HUDEP-2 (cell line): Measurements from ENCODE around the gene RBP5.

ENCODE experiments used
- DNase-seq, 76 experiments: peaks; one replicate each; lab custom pipeline; 2025; ENCODE audit not compliant: unreplicated experiment in 76 of 76; lab: John Stamatoyannopoulos, UW

RBP5 gene

DNA sequence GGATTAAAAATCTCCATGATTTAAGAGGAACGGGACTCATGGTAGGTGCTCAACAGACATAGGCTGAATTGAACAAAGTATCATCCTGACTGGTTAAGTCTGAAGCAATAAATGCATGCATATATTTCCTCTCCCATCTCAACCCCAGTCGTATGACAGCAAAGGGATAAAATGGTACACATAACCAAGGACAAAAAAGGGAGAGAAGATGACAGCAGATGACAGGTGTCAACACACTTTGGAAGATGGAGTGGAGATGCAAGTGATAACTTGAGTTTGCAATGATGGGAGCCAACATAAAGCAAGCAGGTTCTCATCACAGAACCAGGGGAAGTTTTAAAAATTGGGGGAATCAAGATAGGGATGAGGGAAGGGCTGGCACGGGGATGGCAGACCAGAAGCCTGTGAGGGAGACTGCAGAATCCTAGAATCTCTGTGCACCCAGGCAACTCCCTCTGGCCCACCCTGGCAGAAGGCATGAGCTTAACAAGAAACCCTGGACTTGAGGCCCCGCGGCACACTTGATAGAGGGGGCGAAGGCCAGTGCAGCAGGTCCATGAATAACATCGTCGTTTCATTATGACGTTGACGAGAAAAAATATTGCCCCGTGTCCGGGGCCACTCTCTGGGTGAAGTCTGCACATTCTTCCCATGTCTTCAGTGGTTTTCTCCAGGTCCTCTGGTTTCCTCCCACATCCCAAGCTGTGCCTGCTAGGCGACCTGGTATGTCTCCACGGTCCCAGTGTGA is 24.7 kb downstream of the RBP5 start:
- DNase-seq, result no peak

- DNase-seq, result no peak
Measured at GRCh38 chr12:7102582-7102981, 26.1 kb downstream of the RBP5 start.

GRCh38 chr12:7101694-7102131 is 27.0 kb downstream of the RBP5 start:
- no peak for DNase-seq

DNA sequence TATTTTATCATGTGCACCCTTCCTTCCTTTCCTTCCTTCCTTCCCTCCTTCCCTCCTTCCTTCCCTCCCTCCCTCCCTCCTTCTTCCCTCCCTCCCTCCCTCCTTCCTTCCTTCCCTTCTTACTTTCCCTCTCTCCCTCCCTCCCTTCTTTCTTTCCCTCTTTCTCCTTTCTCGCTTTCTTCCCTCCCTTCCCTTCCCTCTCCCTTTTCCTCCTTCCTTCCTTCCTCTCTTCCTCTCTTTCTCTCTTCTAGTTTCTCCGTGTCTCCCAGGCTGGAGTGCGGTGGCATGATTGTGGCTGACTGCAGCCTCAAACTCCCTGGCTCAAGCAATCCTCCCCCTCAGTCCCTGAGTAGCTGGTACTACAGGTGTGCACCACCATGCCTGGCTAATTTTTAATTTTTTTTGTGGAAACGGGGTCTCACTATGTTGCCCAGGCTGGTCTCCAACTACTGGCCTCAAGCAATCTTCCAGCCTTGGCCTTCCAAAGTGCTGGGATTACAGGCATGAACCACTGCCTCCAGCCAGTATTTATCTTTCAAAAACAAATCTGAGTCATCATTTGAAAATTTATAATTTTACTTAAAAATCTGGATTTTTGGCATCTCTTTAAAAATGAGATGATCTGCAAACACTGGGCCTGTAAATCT is 27.5 kb downstream of the RBP5 start:
- DNase-seq, result no peak

DNA sequence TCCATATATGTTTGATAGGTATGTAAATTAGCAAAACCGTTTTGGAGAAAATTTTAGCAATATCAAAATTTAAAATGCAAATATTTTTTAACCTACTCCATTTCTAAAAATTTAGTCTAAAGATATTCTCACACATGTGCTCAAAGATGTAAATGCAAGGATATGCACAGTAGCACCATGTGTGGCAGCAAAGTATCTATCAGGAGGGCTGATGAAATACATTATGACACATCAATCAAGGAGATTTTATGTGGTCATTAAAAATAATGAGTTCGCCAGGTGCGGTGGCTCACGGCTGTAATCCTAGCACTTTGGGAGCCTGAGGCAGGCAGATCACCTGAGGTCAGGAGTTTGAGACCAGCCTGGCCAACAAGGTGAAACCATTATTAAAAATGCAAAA is 28.4 kb downstream of the RBP5 start:
- DNase-seq, result no peak

DNA sequence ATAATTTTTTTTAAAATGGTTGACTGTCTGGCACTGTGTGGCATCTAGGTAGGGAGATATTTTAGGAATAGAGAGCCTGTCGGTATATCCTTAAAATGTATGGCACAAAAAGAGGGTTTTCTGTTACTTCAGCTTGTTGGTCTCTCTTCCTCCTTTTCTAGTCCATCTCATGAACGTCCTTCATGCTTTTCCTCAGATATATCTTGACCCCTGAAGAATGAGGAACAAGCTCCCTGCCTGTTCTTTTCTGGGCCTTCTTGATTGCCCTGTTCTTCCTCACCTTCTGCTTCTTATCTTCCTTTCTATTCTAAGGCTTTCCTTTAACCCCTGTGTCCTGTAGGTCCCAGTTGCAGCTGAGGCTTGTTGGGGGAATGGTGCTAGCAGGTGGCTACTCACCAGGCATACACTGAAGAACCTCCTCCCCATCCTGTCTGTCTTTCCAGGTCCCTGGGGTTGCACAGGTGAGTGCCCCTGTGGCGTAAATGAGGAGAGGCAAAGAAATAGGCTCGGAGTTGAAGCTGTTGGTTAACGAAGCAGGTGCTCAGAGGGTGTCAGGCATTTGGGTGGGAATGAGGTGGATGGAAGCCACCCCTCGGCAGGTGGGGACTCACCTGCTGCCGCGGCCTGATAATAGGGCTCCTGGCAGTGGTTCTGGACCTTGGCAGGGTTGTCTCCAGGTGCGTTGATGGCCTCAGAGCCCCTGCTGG is 29.2 kb downstream of the RBP5 start:
- DNase-seq, result no peak

DNA sequence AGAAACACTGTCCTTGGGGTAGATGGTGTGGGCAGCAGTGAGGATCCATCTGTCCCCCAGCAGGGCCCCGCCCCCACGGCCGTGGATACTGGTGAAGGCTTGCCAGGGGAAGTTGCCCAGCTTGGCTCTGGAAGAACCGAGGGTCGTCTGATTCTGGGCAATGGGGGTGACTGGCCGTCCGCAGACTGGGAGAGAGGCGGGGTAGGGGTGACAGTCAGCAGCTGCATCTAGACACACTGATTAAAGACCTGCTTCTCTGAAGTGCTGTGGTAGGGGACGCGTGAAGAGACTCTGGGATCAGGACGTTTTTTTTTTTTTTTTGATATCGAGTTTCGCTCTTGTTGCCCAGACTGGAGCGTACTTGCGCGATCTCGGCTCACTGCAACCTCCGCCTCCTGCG is 31.7 kb downstream of the RBP5 start:
- DNase-seq, result no peak

DNA sequence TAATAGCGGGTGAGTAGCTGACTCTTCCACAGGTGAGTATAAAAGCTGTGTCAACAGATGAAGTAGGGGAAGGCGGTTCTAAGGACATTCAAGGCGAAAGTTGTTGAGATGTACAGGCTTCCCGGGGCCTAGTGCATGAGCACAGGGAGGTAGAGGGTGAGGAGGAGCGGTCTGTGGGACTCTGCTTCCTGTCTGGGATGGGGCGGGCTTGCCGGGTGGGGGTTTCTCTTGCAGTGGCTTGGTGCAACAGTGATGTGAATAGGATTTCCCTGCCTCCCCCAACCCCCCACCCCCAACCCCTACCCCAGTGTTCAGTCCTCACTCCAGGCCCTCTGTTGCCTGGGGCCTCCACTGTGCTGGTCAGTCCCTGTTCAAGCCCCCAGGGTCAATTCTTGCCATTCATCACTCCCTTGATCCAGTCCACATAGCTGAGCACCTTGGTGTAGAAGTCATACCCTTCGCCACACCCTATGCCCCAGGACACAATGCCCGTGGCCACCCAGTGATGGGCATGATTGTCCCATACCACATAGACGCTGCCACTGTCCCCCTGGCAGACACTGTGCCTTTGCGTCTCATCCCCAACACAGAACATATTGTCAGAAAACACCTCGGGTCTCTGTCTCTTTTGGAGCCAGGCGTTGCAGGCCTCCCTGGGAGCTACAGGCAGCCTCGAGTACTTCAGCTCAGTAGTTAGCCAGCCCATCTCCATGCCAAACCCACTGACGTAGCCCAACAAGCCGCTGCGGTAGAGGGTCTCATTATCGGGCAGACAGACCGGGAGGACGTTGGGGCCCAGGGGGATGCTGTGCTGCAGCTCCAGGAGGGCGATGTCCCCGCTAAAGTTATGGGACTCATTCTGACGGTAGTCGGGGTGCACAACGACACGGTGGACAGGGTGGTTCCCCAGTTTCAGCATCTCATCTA is 32.4 kb downstream of the RBP5 start:
- DNase-seq, result no peak

- DNase-seq, result no peak
Measured at GRCh38 chr12:7093892-7094291, 34.8 kb downstream of the RBP5 start.

DNA sequence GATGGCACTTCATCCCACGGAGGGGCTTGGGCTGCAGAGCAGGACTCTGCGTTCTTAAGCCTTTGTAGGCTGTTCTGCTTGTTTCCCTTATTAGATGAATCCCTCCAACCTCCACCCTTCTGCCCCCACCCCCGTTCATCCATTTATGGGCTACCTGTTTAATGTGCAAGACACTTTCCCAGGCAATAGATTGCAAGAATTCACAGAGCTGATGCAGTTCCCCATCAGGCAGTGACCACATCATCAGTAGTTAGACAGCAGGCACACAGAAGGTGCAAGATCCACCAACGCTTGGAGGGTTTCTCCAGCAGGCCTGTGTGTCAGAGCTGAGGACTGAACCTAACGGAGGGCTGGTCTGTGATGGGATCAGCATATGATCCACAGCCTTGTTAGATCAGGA is 35.2 kb downstream of the RBP5 start:
- no peak for DNase-seq

DNA sequence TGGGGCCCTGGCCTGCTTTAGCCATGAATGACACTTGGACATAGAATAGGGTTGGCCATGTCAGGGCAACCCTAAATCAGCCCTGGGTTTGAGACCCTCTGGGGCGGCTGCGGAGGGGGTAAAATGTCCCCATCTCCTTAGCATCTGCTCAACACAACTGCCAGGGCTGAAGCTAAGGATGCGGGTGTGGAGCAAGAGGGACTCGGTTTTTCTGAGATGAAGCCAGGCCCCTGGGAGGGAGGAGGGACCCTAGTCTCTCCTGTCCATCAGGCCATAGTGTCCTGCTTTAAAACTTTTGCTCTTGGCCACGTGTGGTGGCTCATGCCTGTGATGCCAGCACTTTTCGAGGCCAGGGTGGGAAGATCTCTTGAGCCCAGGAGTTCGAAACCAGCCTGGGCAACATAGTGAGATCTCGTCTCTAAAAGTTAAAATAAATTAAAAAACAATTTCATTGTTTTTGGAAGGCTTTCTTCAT is 35.7 kb downstream of the RBP5 start:
- DNase-seq, result no peak

GRCh38 chr12:7092229-7092985 is 36.3 kb downstream of the RBP5 start, which contains the start of gene C1R:
C1R (minus strand) TSS chr12:7092445; CDS start chr12:7092388, 57 bp downstream.
- DNase-seq, result peak in 44 of 76 experiments; percentile 1 to 58 (median 25)

GRCh38 chr12:7091660-7092228 is 36.9 kb downstream of the RBP5 start:
- no peak for DNase-seq

DNA sequence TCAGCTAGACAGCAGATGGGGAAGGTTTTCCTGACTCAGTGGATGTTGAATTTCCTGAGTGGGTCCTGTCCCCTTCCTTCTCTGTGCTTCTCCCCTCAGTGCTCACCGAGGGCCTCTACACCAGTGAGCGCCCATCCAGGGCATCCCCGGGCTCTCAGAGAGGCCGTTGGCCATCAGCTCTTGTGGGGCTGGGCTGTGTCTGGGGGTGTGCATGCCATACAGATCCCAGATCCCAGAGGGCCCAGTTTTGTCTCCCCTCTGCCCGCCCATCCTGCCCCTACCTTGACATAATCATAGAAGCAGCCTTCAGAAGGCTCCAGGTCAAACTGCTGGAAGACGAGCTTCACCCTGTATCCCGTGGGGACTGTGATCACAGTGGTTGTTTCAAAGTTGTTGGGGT is 37.5 kb downstream of the RBP5 start:
- no peak for DNase-seq

- no peak for DNase-seq
Measured at GRCh38 chr12:7090222-7090998, 38.3 kb downstream of the RBP5 start.

- no peak for DNase-seq
Measured at GRCh38 chr12:7089196-7089871, 39.4 kb downstream of the RBP5 start.

DNA sequence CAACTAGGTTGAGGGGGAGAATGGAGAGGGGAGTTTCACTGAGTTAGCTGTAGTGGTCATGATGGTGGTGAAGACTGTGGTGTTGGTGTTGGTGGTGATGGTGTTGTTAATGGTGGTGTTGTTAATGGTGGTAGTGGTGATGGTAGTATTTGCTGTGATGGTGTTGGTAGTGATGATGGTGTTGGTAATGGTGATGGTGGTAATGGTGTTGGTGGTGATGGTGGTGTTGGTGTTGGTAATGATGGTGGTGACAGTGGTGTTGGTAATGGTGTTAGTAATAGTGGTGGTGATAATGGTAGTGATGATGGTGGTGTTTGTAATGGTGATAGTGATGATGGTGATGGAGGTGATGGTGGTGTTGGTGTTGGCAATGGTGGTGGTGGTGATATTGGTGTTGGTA is 45.6 kb downstream of the RBP5 start:
- DNase-seq, result no peak

DNA sequence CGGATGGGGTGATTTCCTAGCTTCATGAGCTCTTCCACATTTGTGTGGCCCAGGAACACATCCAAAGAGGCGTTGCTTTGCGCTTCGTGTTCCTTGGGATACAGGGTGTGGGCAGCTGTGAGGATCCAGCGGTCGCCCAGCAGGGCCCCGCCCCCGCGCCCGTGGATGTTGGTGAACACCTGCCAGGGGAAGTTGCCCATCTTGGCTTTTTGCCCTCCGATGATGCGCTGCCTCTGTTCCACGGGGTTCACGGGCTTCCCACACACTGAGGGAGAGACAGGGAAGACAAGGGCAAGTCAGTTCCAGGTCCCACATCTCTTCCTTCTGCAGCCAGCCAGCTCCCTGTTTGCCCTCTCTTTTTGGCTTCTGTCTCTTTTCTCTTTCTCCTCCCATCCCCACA is 47.7 kb downstream of the RBP5 start:
- DNase-seq, result no peak
